Gastroesophageal sphincter (tissue), 4 donors: Measurements from ENCODE around the gene SSBP2. TPM values are rescaled to one million over a fixed set of nuclear protein-coding genes. Genes with fewer than 3 reads are reported as not detected.

ENCODE experiments used
- ATAC-seq: fragments of 150-250 bp; one replicate; pipeline ENCODE4 v1.9.1; 2016; ENCODE audit warnings: mild to moderate bottlenecking, moderate library complexity
- H3K27ac ChIP-seq, 4 donors: fragments of 200-600 bp; sonication (generic) in 3 of 4; 1 replicate in 3 of 4; 2 replicates in 1 of 4; pipeline ENCODE4 v1.5.1; 2016 to 2019
- H3K27me3 ChIP-seq: fragments of 200-600 bp; sonication (generic); one replicate; pipeline ENCODE4 v1.5.1; 2019
- H3K36me3 ChIP-seq, 2 donors: fragments of 200-600 bp; sonication (generic); one replicate each; pipeline ENCODE4 v1.5.1; 2019; ENCODE audit warnings: control low read depth in 1 of 2
- H3K4me1 ChIP-seq, 3 donors: fragments of 200-600 bp; sonication (generic); 1 replicate in 2 of 3; 2 replicates in 1 of 3; pipeline ENCODE4 v1.5.1; 2016 to 2019; ENCODE audit warnings: control low read depth in 2 of 3
- H3K4me3 ChIP-seq, 2 donors: fragments of 200-600 bp; sonication (generic); one replicate each; pipeline ENCODE4 v1.5.1; 2019; ENCODE audit warnings: mild to moderate bottlenecking in 1 of 2, moderate library complexity in 1 of 2
- H3K9me3 ChIP-seq, 3 donors: fragments of 200-600 bp; sonication (generic); one replicate each; pipeline ENCODE4 v1.5.1; 2017 to 2019; ENCODE audit warnings: control low read depth in 2 of 3
- EP300 ChIP-seq: sonication (generic); formaldehyde crosslinking; IDR thresholded peaks from one replicate; pipeline ENCODE4 v1.6.1; 2017; ENCODE audit warnings: antibody characterized with exemption, mild to moderate bottlenecking
- POLR2A ChIP-seq, 2 donors: fragments of 450-650 bp; IDR thresholded peaks; one replicate each; pipeline ENCODE4 v1.6.1; 2017; ENCODE audit warnings: antibody characterized with exemption in 2 of 2, mild to moderate bottlenecking in 2 of 2, moderate library complexity in 1 of 2
- POLR2AphosphoS5 ChIP-seq: sonication (generic); formaldehyde crosslinking; IDR thresholded peaks from one replicate; pipeline ENCODE4 v1.6.1; 2017; ENCODE audit warnings: antibody characterized with exemption
- WGBS, 2 donors: methylation state at CpG; one replicate each; pipeline ENCODE4 v1.1.5; 2018; ENCODE audit warnings: low coverage in 1 of 2; 5-methylcytosine and 5-hydroxymethylcytosine counted together
- total RNA-seq, 4 donors: library from RNA; depleted of rRNA; stranded (reverse); fragments of >200 nt; gene quantifications; one replicate each; pipeline ENCODE4 v1.1.0, GENCODE V29; 2016
- TF ChIP-seq, protein P1 (sequence below), 4 experiments: fragments of 200-600 bp in 2 of 4; fragments of 450-650 bp in 2 of 4; sonication (generic) in 1 of 4; IDR thresholded peaks; one replicate each; pipeline ENCODE4 v1.5.1; 2017 to 2019; ENCODE audit warnings: antibody characterized with exemption in 4 of 4, mild to moderate bottlenecking in 2 of 4, moderate library complexity in 2 of 4

Gene SSBP2
- total RNA-seq, 4 donors from 2014 or later: 61.3 to 138 (median 79.5) TPM

DNA sequence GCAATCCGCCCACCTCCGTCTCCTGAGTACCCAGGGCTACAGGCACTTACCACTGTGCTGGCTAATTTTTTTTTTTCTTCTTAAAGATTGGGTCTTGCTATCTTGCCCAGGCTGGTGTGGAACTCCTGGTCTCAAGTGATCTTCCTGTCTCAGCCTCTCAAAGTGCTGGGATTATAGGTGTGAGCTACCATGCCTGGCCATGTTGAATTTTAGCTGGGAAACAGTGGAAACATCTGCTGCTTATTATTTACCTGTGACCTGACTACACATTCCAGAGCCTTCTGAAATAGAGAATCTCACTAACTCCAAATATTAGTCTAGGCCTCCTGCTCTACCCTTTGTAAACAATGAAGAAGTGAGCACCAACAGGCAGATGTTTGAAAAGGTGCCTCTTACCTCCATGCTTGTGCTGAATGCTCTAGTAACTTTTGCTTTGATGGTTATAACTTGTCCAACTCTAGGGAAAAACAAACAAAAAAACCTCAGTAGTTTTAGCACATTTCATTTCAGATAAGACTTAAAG lies 379.5 kb downstream of the SSBP2 start:
- 94 to 100% methylated on average over 2 of the region's 2 CpGs for WGBS, 2 donors
- ATAC-seq: no peak

DNA sequence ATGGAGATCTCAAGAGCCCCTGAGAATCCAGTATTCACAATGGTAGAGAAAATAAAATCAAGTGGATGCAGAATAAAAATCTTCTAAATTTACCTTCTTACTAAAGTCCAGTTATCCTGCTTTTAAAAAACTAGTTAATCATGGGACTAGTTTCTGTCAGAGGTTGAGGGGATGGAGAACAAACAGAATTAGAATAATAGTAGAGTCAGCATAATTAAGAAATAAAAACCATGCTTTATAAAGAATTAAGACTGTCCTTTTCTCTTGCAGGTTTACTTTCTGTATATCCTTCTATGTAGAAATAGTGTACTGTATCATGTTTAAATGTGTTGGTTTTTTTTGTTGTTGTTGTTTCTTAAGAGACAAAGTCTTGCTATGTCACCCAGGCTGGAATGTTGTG lies 380.0 kb downstream of the SSBP2 start:
- Histone ChIP-seq H3K36me3 (no peaks in the 10 kb centered on the region), H3K4me1 (no peaks in the 10 kb centered on the region), H3K9me3 (no peaks in the 10 kb centered on the region), H3K4me3 (no peak overlapping the region), H3K27ac (no peak overlapping the region), H3K27me3 (peaks cover 14% of the 10 kb centered on the region)
- no peak for ATAC-seq
- TF ChIP-seq POLR2A (IDR thresholded peaks at IDR 0.05) (no peak), POLR2AphosphoS5 (no peak), EP300 (no peak)
- TF ChIP-seq, protein P1, sequence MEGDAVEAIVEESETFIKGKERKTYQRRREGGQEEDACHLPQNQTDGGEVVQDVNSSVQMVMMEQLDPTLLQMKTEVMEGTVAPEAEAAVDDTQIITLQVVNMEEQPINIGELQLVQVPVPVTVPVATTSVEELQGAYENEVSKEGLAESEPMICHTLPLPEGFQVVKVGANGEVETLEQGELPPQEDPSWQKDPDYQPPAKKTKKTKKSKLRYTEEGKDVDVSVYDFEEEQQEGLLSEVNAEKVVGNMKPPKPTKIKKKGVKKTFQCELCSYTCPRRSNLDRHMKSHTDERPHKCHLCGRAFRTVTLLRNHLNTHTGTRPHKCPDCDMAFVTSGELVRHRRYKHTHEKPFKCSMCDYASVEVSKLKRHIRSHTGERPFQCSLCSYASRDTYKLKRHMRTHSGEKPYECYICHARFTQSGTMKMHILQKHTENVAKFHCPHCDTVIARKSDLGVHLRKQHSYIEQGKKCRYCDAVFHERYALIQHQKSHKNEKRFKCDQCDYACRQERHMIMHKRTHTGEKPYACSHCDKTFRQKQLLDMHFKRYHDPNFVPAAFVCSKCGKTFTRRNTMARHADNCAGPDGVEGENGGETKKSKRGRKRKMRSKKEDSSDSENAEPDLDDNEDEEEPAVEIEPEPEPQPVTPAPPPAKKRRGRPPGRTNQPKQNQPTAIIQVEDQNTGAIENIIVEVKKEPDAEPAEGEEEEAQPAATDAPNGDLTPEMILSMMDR (IDR thresholded peaks at IDR 0.05): no peak

More for the DNA sequence above, 379.5 kb downstream of the SSBP2 start:
- TF ChIP-seq EP300 (no peak), POLR2A (IDR thresholded peaks at IDR 0.05) (no peak), POLR2AphosphoS5 (no peak)
- TF ChIP-seq, protein P1 (IDR thresholded peaks at IDR 0.05): no peak
- Histone ChIP-seq H3K4me1 (no peaks in the 10 kb centered on the region), H3K27me3 (peaks cover 14% of the 10 kb centered on the region), H3K36me3 (no peaks in the 10 kb centered on the region), H3K4me3 (no peak overlapping the region), H3K27ac (no peak overlapping the region), H3K9me3 (no peaks in the 10 kb centered on the region)

DNA sequence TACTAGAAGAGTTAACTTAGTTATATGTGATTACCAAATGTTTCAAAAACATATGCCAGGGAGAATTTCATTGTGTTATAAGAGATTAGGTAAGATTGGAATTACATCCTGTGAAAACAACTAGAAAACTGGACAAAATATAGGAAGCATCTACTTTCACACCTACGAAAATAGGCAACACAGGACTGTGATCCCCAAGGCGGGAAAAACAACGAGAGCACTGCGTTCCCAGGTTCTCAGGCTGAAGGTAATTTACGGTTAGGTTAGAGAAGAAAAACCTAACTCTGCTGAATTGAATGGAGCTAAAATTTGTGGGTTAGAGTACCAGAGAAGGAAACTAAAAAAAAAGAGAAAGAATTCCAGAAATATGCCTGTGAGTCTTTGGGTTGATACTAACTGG lies 385.4 kb downstream of the SSBP2 start:
- Histone ChIP-seq H3K4me3 (no peak overlapping the region), H3K27me3 (no peaks in the 10 kb centered on the region), H3K27ac (no peak overlapping the region), H3K4me1 (no peaks in the 10 kb centered on the region), H3K9me3 (no peaks in the 10 kb centered on the region), H3K36me3 (no peaks in the 10 kb centered on the region)
- no peak for ATAC-seq
- TF ChIP-seq POLR2A (IDR thresholded peaks at IDR 0.05) (no peak), POLR2AphosphoS5 (no peak), EP300 (no peak)
- TF ChIP-seq, protein P1 (IDR thresholded peaks at IDR 0.05): no peak
- WGBS, 2 donors: 87 to 88% methylated on average over 5 of the region's 5 CpGs

DNA sequence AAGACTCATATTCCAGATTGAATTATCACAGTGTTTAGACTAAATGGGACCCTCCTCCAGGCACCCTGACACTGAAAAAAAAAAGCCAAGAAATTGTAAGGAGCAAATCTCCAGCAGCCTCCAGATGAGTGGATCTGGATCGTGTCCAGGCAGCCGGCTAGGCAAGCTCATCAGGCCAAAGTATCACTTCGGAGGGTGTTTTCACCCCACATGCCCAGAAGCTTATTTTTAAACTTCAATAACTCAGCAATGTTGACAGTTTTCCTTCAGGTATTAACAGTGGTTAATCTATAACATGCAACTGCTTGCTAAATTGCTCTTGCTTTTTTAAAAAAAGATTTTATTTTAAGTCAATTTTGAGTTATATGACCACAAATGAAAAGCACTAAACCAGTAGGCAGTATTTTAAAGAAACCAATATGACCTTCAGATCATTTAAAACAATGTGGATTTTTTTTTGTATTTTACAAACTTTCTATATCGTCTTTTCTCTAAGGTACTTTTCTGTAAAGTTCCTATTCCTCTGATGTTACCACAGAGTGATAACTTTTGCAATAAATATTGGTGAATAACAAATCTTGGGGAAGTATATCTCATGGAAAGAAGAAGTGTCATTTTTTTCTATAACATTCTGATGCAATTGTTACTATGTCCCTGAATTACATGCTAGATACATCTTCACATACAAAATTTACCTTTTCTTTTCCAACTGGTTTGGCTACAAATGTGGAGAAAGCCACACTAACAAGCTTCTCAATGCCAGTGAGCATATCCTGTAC lies 387.6 kb downstream of the SSBP2 start:
- H3K36me3 ChIP-seq: no peaks in the 10 kb centered on the region
- no peak for ATAC-seq
- no peak overlapping the region for H3K4me3 ChIP-seq
- H3K27ac ChIP-seq: no peak overlapping the region
- no peaks in the 10 kb centered on the region for H3K4me1 ChIP-seq
- H3K27me3 ChIP-seq: no peaks in the 10 kb centered on the region
- H3K9me3 ChIP-seq: no peaks in the 10 kb centered on the region
- 57 to 58% methylated on average over 3 to 4 of the region's 4 CpGs for WGBS, 2 donors
- TF ChIP-seq EP300: no peak
- TF ChIP-seq, protein P1 (IDR thresholded peaks at IDR 0.05): no peak
- TF ChIP-seq POLR2AphosphoS5: no peak
- TF ChIP-seq POLR2A (IDR thresholded peaks at IDR 0.05): no peak

Other genes with a start within 250 kb of the SSBP2 start
- 10 to 100 TPM in 2 of 4 donors, 1 to 10 TPM in 2; 6.0 to 16.4 (median 10.2) TPM for gene ATG10, start 220.9 kb upstream of the SSBP2 start, total RNA-seq